GM12872 (cell line): ENCODE data around the gene ATG2A.

ENCODE experiments used
- TF ChIP-seq, protein P1 (sequence below): IDR thresholded peaks from 3 replicates; pipeline ENCODE4 v1.5.1; 2011; ENCODE audit warnings: low read depth, mild to moderate bottlenecking, low read length, moderate library complexity; ENCODE audit not compliant: insufficient read depth

The ATG2A gene

DNA sequence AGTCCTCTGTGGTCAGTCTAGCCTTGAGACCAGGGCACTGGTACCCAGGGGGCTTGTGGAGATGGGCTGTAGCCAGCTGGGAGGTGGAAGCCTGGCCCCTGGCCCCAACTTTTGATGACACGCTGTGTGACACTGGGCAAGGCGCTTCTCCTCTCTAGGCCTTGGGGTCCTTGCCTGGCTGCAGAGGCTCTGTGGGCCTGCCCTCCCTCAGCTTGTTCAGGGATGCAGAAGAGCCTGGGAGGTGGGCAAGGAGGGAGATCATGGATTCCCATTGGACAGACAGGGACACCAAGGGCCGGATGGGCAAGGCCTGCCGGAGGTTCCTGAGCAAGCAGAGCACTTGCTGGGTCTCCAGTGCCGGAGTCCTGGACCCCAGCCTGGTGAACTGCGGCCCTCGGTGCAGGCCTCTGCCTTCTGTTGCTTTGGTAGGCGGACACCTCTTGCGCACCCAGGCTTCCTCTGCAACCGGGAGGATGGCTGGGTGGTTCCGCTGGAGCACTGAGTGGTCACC is 6.2 kb upstream of the ATG2A start:
- TF ChIP-seq, protein P1, sequence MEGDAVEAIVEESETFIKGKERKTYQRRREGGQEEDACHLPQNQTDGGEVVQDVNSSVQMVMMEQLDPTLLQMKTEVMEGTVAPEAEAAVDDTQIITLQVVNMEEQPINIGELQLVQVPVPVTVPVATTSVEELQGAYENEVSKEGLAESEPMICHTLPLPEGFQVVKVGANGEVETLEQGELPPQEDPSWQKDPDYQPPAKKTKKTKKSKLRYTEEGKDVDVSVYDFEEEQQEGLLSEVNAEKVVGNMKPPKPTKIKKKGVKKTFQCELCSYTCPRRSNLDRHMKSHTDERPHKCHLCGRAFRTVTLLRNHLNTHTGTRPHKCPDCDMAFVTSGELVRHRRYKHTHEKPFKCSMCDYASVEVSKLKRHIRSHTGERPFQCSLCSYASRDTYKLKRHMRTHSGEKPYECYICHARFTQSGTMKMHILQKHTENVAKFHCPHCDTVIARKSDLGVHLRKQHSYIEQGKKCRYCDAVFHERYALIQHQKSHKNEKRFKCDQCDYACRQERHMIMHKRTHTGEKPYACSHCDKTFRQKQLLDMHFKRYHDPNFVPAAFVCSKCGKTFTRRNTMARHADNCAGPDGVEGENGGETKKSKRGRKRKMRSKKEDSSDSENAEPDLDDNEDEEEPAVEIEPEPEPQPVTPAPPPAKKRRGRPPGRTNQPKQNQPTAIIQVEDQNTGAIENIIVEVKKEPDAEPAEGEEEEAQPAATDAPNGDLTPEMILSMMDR, result no peak

DNA sequence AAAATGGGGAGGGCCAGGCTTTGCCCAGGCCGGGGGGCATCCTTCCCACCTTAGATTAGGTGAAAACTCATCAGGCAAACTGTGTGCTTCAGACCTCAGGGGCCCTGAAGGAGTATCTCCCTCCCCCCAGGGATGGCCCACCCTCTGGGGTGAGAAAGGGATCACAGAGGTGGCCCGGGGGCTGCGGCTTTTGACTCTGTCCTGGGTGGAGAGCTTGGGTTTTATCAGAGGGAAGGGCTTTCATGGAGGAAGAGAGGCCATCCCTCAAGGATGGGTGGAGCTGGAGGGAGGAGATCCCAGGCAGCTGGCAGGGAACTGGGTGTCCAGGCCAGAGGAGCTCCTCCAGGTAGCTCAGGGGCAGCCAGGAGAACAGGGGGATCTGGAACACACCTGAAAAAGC is 4.4 kb upstream of the ATG2A start:
- TF ChIP-seq, protein P1, result no peak

DNA sequence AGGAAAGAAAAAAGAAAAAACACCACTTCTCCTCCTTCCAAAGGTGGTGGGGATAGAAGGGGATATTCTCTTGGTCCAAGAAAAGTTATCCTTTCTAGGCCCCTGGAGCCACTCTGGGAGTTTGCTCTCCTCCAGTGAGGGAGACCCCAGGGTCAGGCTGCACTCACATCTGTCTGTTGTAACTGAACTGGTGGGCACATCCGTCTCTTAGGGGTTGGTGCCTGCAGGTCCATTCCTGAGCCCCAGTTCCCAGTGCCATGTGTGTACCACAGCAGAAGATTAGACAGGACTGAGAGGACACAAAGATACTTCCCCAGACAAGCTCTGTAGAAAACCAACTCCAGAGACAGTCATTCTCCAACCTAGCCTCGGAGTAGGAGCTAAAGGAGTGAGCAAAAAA is 3.1 kb upstream of the ATG2A start:
- TF ChIP-seq, protein P1, result no peak

DNA sequence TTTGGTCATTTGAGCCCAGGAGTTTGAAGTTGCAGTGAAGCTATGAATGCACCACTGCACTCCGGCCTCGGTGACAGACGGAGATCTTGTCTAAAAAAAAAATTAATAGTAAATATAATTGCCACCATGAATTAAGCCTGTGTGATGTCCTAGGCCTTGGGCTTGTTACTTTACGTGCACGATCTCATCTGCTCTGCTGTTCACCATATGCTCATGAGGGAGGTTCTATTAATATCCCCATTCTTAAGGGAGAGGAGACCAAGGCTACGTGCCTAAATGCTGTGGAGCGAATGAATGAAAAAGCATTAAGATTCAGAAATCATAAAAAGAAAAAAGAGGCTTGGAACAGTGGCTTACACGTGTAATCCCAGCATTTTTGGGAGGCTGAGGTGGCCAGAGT is 2.6 kb upstream of the ATG2A start:
- TF ChIP-seq, protein P1, result no peak

DNA sequence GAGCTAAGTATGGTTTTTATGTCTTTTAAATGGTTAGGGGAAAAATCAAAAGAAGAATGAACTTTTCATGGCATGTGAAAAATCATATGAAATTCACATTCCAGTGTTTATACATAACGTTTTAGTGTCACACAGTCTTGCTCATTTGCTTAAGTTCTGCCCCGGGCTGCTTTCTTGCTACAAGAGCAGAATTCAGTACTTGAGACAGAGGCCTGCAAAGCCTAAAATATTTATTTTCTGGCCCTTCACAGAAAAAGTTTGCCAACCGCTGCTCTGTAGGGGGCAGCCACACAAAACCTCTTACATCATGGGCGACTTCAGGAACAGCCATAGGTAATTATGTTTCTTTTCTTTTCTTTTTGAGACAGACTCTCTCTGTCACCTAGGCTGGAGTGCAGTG is 1.0 kb upstream of the ATG2A start:
- TF ChIP-seq, protein P1, result peak; percentile 29; the same call in 1 of the 3 replicates

DNA sequence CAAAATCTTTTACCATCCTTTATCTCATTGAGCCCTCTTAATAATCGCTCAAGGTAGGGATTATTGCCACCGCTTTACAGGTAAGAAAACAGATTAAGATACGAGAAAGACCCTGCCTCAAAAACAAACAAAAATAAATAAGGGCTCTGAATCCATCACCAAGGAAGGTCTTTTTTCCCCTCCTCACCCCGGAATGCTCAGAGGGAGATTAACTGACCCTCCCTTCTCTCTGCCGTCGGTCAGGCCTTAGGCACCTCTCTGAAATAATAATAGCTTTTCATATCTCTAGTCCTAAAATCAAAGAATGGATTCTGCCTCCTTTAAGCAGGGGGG is 620 bp upstream of the ATG2A start:
- TF ChIP-seq, protein P1, result no peak

DNA sequence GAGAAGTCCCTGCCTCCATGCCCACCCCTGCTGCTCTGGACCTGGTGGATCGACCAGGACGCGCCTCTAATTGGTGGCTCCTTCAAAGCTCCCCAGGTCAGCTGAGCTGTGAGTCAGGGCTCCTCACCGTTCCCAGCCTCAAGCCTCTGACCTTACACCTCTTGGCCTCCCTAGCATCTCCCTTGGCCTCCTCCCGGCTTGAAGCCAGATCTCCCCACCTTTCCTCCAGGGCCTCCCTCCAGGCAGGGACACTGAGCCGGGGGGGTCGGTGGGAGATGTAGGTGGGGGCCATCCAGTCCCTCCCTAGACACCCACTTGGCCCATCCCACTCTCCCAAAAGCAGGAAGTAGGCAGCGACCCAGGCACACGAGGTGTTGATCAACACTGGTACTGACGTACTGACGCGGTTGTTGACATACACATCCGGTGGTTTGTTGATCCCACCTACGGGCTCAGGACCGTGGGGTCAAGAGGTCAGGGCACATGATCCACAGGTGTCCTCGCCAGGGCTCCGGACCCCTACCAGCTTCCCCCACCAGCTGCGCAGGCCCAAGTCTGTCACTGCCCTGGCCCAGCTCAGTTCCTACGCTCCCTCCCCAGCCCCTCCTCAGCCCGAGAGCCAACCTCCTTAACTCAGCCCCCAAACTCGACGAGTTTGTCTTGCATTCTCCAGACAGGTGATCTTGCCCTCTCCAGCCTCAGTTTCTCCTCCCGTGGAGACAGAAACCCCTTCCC is 802 bp downstream of the ATG2A start:
- TF ChIP-seq, protein P1, result no peak
